H1 (cell line): ENCODE measurements around the gene TEX22. TPM values are rescaled to one million over a fixed set of nuclear protein-coding genes. Genes with fewer than 3 reads are reported as not detected.

ENCODE experiments used
- BACH1 ChIP-seq: IDR thresholded peaks from 2 replicates; pipeline ENCODE4 v1.6.1; 2012; ENCODE audit warnings: low read length, improper control_type of control experiment
- RXRA ChIP-seq: IDR thresholded peaks from 2 replicates; pipeline ENCODE4 v1.6.1; 2011; ENCODE audit warnings: low read depth, mild to moderate bottlenecking, low read length, moderate library complexity; ENCODE audit not compliant: insufficient read depth
- TEAD4 ChIP-seq: IDR thresholded peaks from 2 replicates; pipeline ENCODE4 v1.6.1; 2012; ENCODE audit warnings: low read depth, low read length, inconsistent platforms, mixed read lengths
- polyA plus RNA-seq, 7 experiments: library from polyadenylated mRNA; depleted of rRNA in 3 of 7; stranded (reverse) in 5 of 7; unstranded in 2 of 7; fragments of >200 nt in 5 of 7; fragments of 200-250 nt in 2 of 7; gene quantifications; 1 replicate in 5 of 7; 2 replicates in 1 of 7; 4 replicates in 1 of 7; pipeline versions ENCODE4 v1.2.1 to v1.2.3, GENCODE V29; 2011 to 2013; ENCODE audit warnings: missing spikeins in 2 of 7, mixed read lengths in 2 of 7
- total RNA-seq: library from RNA; stranded (reverse); fragmentation: NEBNext Ultra II Directional; extraction: Animal tissue kit (Norgen Biotek cat#: 25700); gene quantifications from 2 replicates; pipeline ENCODE4 v1.2.1, GENCODE V29; 2021
- TF ChIP-seq, protein P1 (sequence below): fragments of 300-600 bp; sonication (generic); IDR thresholded peaks from 2 replicates; pipeline ENCODE4 v1.7.1; 2012; ENCODE audit warnings: low read length, moderate library complexity, mild to moderate bottlenecking, inconsistent platforms; ENCODE audit not compliant: insufficient replicate concordance
- TF ChIP-seq, protein P2 (sequence below): IDR thresholded peaks from 2 replicates; pipeline ENCODE4 v1.6.1; 2011; ENCODE audit warnings: low read depth, mild to moderate bottlenecking, low read length; ENCODE audit not compliant: insufficient read depth

The TEX22 gene
- total and polyA plus RNA-seq, 2 of the 8 experiments (the other 6 are each of a cell fraction or from before 2014, with no cell fraction given) = 0.24 to 0.39 TPM

- no peak for TF ChIP-seq TEAD4
- TF ChIP-seq, protein P1, sequence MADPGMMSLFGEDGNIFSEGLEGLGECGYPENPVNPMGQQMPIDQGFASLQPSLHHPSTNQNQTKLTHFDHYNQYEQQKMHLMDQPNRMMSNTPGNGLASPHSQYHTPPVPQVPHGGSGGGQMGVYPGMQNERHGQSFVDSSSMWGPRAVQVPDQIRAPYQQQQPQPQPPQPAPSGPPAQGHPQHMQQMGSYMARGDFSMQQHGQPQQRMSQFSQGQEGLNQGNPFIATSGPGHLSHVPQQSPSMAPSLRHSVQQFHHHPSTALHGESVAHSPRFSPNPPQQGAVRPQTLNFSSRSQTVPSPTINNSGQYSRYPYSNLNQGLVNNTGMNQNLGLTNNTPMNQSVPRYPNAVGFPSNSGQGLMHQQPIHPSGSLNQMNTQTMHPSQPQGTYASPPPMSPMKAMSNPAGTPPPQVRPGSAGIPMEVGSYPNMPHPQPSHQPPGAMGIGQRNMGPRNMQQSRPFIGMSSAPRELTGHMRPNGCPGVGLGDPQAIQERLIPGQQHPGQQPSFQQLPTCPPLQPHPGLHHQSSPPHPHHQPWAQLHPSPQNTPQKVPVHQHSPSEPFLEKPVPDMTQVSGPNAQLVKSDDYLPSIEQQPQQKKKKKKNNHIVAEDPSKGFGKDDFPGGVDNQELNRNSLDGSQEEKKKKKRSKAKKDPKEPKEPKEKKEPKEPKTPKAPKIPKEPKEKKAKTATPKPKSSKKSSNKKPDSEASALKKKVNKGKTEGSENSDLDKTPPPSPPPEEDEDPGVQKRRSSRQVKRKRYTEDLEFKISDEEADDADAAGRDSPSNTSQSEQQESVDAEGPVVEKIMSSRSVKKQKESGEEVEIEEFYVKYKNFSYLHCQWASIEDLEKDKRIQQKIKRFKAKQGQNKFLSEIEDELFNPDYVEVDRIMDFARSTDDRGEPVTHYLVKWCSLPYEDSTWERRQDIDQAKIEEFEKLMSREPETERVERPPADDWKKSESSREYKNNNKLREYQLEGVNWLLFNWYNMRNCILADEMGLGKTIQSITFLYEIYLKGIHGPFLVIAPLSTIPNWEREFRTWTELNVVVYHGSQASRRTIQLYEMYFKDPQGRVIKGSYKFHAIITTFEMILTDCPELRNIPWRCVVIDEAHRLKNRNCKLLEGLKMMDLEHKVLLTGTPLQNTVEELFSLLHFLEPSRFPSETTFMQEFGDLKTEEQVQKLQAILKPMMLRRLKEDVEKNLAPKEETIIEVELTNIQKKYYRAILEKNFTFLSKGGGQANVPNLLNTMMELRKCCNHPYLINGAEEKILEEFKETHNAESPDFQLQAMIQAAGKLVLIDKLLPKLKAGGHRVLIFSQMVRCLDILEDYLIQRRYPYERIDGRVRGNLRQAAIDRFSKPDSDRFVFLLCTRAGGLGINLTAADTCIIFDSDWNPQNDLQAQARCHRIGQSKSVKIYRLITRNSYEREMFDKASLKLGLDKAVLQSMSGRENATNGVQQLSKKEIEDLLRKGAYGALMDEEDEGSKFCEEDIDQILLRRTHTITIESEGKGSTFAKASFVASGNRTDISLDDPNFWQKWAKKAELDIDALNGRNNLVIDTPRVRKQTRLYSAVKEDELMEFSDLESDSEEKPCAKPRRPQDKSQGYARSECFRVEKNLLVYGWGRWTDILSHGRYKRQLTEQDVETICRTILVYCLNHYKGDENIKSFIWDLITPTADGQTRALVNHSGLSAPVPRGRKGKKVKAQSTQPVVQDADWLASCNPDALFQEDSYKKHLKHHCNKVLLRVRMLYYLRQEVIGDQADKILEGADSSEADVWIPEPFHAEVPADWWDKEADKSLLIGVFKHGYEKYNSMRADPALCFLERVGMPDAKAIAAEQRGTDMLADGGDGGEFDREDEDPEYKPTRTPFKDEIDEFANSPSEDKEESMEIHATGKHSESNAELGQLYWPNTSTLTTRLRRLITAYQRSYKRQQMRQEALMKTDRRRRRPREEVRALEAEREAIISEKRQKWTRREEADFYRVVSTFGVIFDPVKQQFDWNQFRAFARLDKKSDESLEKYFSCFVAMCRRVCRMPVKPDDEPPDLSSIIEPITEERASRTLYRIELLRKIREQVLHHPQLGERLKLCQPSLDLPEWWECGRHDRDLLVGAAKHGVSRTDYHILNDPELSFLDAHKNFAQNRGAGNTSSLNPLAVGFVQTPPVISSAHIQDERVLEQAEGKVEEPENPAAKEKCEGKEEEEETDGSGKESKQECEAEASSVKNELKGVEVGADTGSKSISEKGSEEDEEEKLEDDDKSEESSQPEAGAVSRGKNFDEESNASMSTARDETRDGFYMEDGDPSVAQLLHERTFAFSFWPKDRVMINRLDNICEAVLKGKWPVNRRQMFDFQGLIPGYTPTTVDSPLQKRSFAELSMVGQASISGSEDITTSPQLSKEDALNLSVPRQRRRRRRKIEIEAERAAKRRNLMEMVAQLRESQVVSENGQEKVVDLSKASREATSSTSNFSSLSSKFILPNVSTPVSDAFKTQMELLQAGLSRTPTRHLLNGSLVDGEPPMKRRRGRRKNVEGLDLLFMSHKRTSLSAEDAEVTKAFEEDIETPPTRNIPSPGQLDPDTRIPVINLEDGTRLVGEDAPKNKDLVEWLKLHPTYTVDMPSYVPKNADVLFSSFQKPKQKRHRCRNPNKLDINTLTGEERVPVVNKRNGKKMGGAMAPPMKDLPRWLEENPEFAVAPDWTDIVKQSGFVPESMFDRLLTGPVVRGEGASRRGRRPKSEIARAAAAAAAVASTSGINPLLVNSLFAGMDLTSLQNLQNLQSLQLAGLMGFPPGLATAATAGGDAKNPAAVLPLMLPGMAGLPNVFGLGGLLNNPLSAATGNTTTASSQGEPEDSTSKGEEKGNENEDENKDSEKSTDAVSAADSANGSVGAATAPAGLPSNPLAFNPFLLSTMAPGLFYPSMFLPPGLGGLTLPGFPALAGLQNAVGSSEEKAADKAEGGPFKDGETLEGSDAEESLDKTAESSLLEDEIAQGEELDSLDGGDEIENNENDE = no peak
- TF ChIP-seq, protein P2, sequence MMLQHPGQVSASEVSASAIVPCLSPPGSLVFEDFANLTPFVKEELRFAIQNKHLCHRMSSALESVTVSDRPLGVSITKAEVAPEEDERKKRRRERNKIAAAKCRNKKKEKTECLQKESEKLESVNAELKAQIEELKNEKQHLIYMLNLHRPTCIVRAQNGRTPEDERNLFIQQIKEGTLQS = no peak
- no peak for TF ChIP-seq RXRA
- TF ChIP-seq BACH1 = no peak
Observed at GRCh38 chr14:105455086-105455640, 56.8 kb downstream of the TEX22 start (continued).
